NCI-H2107 treated with DMSO at 0.1 percent for 48 hours (cell line): ENCODE data around the gene SEPTIN5.

ENCODE experiments used
- DNase-seq: peaks from one replicate; lab custom pipeline; 2025; ENCODE audit not compliant: unreplicated experiment; lab: John Stamatoyannopoulos, UW

SEPTIN5 gene

DNA sequence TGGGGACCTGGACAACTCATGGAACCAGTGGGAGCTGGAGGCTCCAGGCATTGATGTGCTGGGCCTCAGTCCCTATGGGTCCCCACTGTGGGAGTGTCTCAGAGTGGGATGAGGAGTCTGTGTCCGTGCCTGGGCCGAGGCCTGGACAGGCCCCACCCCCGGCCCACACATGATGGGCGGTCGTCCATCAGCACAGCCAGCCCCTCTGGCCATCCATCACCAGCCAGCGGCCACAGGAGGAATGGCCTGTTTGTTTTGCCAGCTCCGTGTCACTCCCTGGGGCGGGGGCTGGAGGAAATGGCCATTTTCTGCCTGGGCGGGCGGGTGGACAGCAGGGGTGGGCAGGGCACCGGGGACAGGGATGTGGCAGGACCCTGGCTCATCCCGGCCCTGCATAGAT is 33.2 kb downstream of the SEPTIN5 start:
- no peak for DNase-seq

DNA sequence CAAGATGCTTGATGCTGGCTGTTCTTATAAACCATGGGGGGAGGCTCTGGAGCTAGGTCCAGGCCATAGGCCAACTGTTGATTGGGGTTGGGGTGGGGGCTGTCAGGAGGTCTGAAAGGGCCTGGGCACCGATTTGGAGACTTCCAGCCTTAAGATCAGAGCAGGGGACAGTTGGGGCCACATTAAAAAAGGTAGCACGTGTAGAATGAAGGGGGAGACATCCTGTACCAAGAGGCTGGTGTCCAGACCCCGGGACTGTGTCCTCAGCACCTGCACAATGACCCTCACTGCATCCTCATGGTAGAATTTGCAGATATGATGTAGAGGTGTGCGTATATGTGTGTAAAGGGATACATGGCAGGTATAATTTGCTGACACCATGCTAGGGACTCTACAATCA is 33.8 kb downstream of the SEPTIN5 start:
- no peak for DNase-seq

DNA sequence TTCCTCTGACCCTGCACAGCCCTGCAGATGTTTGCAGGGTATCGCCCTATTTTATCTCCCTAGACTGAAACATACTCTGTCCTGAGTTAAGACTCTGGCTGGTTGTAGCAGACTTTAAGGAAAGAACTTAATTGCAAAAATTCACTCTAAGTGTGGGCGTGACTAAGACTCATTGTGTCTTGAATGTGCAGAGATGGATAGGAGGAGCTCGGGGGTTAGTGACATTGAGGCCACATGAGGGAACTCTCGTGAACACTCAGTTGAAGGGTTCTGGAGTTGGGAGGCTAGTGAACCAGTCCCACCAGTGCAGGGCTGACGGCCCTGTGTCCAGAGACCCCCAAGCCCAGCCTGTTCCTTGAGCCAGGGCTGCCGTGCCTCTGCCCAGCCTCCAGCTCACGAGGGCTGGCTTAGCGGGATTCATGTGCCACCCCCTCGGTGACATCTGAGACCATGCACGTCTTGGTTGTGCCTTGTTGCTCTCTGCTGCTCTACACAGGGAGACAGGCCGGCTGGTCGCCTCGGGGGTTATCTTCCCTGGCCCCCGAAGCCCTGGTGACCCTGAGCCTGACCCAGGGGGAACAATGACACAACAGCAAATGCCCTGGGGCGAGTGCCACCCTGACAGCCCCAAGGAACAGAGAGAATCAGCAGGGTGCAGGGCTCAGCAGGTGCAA is 34.8 kb downstream of the SEPTIN5 start:
- no peak for DNase-seq

DNA sequence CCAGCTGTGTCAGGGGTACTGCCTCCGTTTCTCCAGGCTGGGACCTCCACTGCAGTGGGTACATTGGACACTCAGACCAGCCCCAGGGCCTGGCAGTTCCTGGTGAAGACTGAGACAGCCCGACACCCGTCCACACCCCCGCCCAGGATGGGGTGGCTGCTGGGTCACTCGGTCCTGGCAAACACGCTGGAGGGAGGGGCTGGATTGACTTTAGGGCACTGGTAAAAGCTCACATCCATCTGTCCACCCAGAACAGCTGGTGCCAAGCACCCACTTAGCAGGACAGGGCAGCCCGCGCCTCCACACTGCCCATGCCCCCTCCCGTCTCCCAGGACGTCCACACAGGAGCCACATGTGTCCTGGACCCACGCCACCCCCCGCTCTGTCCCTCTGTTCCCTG is 35.6 kb downstream of the SEPTIN5 start:
- DNase-seq = no peak

DNA sequence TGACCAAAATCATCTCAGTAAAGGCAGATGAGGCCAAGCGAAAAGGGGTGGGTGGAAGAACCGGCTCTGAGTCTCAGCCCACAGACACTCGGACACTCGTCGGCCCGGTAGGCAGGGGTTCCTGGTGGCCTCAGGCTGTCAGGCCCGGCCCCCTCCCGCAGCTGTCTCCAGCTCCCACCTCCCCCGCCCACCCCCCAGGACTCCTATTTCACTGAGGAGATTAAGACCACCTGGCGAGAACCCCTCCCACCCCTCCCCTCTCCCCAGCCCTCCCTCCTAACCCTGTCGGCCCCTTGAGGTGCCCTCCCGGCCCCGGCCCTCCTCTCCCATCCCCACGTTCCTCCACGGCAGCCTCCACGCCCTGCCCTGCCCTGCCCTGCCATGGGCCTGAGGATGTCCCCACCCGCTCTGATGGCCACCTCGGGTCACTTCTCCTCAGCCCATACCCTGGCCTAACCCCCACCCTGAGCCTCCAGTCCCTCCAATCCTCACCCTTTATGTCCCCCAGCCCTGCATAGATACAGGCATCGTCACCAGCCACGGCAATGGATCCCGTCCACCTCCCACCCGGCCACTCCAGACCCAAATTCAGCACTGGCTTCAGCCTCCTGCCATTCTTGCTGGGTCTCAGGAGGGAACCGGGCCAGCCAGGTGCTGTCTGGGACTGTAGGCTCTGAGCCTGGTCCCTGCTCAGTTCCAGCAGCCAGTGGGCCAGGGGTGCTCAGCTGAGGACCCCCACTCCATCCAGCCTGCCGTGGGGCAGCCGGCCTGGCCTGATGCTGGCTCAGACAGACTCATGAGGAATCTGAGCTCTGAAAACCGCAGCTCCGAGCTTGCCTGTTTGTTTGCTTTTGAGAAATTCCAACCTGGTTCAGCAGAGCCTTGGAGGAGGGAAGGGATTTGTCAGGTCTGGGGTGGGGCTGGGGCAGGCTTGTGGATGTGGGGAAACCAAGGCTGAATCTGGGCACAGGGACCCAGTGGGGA is 36.5 kb downstream of the SEPTIN5 start:
- no peak for DNase-seq

DNA sequence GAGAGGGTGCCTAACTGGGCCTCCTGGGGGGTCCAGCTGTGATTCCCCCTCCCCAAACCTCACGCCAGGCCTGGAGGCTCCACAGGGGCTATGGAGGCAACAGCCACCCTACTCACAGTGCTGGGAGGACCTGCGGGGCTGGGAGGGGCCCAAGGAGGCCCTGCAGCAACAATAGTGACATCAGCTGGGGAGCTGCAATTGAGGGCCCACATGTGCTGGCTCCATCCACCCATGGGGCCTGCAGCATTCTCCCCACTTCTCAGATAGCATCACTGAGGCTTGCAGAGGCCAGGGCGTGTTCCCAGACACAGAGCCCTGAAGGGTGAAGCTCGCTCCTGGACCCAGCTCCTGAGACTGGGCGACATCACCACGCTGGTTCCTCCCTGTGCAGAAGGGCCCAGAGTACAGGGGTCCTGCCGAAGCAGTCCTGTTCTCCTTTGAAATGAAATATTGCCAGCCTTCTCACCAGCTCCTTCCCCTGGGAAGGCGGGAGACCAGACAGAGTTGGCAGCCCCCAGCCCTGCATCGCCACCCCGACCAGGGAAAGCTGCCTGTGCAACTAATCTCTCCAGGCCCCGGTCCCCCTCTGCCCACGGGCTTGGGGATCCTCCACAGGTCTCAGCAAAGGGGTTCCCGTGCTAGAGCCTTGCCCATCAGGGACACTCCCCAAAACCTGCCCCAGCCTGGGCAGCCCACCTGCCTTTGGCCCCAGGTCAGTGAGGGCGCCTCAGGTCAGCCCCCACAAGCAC is 37.4 kb downstream of the SEPTIN5 start:
- DNase-seq = no peak

DNA sequence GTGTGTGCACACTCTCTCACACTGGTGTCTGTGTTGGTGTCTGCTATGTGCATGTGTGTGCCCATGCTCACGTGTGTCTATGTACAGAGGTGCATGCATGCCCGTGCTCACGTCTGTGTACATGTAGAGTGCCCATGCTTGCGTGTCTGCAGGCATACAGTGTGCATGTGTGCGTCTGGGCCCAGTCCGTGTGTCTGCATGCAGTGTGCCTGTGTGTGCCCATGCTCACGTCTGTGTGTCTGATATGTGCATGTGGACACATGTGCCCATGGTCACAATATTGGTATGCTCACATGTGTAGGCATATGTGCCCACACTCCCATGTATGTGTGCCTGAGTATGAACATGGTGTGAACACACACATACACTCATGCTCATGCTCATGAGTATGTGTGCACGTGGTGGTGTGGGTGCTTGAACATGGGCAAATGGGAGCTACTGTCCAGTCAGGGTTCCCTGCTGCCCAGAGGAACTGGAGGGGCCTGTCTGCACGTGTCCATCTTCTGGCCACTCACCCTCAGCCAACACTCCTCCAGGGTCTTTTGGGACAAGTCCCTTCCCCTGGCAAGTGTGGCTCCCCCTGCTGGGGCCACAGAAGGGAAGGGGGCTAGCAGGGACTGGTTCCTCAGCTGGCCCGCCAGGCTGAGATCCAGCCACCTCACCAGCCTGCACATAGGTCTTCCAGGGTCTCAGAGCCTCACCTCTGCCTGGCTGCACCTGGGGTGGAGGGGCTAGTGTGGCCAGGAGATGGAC is 39.0 kb downstream of the SEPTIN5 start:
- DNase-seq = no peak

DNA sequence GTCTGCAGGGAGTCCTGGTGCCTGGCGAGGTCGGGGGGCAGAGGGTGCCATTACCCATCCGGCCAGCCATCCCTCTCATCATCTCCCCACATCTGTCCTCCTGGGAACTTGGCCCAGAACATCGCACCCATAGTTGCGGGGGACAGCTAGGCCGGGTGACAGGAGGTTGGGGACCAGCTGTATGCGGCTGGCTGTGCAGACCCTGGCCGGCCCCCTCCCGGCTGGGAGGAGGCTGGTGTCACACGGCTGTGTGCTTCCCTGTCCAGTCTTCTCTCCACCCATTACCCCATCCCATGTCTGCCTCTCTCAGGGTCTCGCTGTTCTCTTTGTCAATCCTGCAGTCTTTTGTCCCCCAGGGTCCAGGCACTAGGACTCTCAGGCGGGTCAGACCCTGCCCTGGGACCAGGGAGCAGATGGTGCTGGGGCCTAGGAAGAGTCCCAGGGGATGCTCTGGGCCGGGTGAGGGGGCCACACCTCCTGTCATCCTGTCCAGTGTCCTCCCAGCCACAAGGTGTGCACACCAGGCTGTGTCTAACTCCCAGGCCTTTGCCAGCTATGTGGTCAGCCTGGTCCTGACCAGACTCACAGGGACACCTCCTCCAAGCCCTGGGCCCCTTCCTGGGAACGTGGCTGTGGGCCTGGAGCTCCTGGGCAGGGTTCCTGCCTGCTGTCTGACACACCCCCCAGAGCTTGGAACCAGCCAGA is 39.8 kb downstream of the SEPTIN5 start:
- DNase-seq = no peak

DNA sequence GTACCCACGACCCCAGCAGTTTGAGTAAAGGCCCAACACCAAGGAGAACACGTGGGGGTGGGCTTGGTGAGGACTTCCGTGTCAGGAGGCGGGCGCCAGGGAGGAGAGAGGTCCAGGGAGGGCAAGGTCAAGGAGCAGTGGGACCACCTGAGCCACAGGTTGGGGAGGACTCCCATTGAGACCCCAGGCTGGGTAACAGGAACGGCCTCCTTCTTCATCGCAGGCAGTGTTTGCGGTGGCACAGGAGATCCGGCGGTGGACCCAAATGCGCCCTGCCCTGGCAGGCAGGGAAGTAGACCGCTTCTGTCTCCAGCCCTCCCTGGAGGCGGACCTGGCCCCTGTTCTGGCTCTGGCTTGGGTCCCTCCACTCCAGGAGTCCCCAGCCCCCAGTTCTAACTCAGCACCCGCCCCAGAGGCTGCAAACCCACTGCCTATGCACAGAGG is 40.4 kb downstream of the SEPTIN5 start:
- no peak for DNase-seq

DNA sequence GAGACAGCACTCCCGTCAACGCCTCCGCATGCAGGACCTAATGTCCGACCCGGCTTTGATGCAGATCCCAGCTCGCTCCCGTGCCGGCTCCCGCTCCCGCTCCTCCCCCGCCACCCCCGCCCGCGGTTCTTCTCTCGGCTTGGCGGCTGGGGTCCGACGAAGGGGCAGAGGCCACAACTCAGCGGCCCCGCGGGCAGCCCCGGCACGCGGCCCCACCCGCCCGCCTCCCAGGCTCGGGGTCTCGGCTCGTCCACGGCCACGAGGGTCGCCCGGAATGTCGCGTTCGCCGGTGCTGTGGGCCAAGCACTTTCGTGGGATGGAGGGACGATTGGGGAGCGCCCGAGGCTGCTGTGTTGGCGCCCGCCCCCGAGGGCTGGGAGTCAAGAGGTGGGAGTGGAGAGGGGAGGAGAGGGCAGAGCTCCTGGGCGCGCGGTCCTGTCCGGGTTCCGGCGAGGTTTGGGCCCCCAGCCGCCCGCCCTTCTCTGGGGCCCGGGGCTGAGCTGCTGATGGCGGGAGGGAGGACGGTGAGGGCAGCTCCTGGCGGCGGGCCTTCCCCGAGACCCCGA is 40.9 kb downstream of the SEPTIN5 start:
- no peak for DNase-seq

DNA sequence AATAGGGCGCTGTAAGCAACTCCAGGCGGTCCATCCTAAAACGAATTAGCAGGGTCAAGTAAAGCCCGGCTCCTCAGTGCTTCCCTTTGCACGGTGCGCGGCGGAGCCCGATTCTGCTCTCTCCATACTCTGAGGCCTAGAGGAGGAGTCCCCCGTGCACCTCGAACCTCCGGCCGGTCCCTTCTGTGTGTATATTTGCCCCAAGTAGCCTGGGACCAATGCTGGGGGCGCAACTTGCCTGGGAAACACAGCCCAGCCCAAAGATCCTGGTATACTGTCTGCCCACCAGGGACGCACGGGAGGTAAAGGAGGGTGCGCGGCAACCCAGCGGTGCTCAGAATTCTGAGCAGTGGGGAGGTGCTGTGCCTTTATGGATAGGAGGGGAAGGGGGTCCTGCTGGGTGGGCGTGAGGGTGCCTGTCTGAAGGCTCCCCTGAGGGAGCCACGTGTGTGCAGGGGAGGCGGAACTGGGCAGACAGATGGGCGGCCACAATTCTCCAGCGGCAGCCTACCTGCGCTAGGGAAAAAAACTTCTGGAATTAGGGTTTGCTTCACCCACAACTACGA is 41.5 kb downstream of the SEPTIN5 start:
- no peak for DNase-seq

DNA sequence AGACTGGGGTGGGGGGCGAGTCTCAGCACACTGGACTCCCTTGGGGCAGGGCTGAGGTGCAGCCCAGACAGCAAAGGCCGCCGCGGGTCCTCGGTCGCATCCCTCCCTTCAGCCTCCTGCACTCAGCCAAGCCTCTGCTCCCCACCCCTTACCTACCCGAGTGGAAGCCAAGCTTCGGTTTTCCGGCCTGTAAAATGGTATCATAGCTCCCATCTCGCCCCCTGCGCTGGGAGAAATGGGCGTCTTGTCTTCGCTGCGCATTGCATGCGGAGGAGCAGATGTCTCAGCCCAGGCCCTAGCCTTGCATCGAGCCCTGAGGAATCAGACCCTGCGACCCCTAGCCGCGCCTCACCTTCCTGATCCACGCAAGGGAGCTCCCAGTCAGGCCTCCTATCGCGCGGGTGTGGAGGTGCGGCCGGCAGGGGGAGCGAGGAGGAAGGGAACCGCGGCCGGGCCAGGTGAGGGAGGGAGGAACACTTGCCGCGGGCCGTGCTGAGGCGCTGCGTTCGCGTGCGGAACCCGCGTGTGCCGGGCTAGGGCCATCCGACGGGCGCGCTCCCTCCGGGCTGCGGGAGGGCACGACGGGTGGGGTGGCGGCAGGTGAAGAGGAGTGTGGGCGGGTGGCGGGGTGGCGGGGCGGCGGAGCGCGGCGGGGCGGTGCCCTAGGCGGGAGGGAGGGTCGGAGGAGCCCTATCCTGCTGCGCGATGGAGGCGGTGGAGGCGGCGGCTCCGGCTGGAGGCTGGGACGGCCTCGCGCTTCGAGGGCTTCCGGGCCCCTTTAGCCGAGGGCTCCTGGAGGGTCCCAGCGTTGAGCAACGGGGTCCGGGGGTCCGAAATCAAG is 42.2 kb downstream of the SEPTIN5 start:
- no peak for DNase-seq

DNA sequence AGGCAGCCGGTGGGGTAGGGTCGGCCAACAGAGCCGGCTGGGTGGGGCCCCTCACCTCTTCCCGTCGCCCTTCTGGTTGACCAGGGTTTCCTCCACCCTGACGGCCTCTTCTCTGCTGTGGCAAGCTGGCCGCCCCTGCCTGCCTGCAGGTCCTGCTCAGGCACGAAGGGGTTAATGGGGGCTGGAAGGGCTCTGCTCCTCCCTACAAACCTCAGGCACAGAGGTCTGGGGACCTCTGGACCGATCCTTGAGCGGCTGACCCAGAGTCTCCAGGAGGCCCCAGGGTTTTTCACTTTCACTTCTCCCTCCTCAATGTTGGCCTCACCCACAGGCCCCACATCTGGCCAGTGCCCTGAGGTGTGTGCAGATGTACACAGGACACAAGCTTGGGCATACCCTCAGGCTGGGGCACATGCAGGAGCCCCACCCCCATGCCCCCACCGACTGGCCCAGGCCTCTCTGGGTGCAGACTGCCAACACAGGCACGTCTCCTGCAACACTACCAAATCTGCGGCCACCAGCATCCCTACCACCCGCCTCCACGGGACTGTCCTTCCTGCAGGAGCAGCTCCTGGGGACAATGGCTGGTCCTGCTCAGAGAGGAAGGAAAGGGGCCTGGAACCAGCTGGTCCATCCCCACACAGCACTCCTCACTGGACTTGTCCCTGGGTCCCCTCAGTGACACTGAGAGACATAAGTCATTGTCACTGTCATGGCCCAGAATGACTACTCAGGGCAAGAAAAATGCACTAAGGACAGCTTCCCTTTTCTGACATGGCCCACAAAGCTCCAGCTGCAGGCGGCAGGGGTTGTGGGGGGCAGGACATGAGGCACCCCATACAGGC is 43.1 kb downstream of the SEPTIN5 start:
- no peak for DNase-seq

DNA sequence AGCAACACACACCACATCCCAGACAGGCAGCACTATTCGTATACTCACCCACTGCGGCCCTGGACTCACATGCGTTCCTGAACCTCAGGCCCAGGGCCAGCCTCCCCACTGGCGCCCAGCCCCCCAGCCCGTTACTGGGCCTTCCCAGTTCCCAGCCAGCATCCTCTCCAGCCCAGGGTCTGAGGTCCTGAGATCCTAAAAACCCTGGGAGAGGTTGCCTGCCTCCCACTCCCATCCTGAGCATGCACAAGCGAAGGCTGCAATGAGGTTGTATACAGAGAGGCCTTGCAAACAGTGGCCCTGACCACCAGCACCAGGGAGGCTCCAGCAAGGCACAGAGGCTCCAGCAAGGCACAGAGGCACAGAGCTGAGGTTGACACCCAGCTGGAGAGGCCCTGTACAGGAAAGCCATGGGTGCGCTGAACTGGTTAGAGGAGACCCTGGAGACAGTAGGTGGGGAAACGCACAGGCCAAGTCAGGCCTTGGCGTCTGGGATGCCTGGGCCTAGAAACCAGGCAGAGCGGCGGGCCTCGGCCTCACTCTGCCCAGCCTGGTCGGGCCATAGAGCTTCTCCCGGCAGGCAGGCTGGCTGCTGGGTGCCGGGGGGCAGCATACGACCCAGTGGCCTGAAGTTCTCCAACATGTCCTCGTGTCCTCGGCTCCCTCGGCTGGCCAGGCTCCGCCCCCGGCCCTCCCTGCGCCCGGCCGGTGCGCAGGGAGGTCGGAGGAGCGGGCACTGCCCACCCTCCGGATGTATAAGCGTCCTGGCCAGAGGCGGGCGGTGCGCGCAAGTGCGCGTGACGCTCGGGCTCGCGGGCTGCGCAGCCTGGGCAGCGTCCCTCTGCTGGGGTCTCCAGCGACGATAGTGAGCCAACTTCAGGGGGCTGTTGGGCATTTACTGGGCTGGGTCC is 43.9 kb downstream of the SEPTIN5 start:
- no peak for DNase-seq

DNA sequence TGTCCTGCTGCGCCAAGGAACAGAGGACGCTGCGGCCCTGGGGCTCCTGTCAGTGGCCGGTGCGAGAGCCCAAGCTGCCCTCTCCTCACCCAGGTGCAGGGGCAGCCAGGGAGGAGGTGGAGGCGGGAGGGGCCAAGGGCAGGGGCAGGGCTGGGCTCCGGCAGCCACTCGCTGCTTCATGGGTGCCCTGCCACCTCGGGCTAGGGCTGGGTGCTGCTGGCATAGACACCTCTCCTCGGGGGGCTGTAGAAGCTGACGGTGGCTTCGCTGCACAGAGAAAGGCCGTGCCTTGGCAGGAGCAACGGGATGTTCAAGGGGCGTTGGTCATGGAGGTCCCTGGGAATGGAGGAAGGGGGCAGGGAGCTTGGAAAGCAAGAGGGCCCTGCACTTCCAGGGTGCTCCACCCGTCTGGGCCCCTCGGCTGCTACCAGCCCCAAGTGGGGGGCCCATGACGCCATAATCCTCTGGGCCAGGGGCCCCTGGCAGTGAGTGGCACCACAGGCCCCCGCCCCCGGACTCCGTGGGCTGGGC is 44.7 kb downstream of the SEPTIN5 start:
- DNase-seq = no peak

DNA sequence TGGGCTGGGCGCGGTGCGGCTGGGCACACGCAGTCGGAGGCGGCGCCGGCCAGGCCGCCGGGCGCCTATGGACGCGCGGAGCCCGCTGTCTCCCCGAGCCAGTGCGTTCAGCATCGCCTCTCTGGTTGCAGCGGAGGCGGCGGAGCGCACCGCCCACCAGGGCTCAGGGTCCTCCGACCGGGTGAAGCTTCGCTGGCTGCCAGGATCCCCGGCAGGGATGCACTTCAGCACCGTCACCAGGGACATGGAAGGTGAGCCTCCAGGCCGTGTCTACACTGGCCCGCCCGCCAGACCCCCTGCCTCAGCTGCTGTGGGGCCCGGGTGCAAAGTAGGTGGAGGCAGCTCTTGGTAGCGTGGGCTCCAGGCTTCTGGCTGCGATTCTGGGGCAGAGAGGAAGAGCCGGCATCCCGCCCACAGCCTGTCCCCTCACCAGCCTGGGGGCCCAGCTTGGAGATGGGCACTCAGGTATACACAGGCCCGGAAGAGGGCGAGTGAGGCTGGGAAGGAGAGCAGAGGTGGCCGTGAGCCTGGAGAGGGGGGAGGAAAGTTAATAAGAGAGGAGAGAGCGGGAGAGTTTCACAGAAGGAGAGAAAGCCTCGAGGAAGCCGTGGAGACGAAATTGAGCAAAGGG is 45.2 kb downstream of the SEPTIN5 start:
- DNase-seq = no peak
